Pons (tissue), 1 donor: ENCODE results near the gene SHISA5.
A peak's percentile ranks its signal among the peaks of the same experiment; 100 is the strongest.
"Not testable (repeated sequence)": the region's sequence is repeated elsewhere in the genome, so short reads cannot be mapped to it uniquely, and the experiment has no call there.

ENCODE experiments used
- DNase-seq: peaks from one replicate; pipeline ENCODE4 v3.0.0-alpha.2; 2016; ENCODE audit warnings: low spot score

Gene SHISA5

DNA sequence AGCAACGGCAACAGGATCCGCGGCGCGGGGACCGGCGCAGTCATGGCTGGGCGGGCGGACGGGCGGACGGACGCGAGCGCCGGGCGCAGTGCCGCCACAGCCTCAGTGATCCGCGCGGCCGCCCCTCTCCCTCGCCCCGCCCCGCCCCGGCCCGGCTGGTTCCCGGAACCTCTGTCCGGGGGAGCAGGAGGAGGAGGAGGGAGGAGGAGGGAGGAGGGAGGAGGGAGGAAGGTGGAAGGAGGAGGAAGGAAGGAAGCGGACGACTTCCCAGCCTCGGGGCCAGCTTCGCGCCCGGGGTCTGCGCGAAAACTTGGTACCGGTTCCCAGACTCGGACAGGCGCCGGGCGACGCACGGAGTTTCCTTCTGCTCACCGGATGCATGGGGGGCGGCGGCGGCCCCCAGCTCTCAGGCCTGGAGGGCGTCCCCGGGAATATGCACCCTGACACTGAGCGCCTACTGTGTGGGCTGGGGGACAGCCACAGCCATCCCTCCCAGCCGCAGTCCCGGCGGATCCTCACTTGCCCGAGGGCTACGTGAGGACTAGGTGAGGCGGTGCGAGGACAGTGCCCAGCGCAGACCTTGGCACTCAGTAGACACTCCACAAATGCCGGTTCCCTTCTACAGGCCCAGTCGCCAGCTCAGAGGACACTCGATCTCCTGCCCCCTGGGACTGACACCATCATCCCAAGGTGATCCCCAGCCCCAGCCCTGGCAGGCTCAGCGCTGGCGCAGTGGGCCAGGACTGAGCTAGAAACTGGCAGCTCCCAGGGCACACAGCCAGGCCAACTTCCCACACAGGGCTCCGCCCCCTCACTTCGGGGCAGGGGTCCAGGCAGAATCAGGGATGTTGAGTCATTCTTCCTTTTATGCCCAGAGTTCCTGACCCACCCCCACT lies at the start of gene SHISA5:
TSS of gene SHISA5 (minus strand) at position 124 of the 896 bp plus-strand sequence. CDS start at position 44, 80 bp downstream.
- peak; percentile 28 for DNase-seq

- no peak for DNase-seq
Observed at GRCh38 chr3:48553361-48553760, 49.4 kb upstream of the SHISA5 start.

DNA sequence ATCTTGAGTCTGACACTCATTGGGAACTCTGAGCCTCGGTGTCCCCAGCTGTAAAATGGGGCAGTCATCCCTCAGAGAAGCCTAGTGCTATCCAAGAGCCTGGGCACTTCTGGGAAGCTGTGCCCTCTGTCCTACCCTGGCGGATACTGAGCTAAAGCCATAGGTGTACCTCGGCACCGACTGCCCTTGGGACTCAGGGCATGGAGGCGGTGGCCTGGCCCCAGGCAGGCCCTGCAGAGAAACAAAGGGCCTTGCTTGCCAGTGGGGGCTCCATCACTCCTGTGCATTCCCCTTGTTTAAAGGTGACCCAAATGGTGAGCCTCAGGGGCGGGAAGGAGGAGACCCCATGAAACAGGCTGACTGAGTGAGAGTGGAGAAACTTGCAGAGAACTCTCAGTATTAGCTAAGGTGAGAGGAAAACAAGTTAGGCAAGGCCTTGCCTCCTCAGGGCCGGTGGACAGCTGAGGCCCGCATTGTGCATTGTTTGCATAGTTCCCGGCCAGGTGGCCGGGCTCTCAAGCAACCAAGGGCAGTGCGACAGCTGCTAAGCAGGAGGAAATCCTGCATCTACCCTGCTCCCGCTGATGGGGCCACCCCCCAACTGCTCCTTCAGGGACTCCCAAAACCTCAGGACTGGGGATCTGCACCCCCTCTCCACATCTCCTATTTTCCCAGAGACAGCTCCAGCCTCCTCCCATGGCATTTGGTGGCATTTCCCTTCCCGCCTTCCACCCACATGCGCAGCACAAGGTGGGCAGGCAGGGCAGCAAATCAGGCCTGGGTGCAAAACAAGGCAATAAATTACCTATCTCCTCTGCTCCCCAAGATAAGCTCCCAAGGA lies 48.4 kb upstream of the SHISA5 start:
- DNase-seq: no peak

GRCh38 chr3:48551651-48552050 lies 47.7 kb upstream of the SHISA5 start:
- DNase-seq: not testable (repeated sequence)

DNA sequence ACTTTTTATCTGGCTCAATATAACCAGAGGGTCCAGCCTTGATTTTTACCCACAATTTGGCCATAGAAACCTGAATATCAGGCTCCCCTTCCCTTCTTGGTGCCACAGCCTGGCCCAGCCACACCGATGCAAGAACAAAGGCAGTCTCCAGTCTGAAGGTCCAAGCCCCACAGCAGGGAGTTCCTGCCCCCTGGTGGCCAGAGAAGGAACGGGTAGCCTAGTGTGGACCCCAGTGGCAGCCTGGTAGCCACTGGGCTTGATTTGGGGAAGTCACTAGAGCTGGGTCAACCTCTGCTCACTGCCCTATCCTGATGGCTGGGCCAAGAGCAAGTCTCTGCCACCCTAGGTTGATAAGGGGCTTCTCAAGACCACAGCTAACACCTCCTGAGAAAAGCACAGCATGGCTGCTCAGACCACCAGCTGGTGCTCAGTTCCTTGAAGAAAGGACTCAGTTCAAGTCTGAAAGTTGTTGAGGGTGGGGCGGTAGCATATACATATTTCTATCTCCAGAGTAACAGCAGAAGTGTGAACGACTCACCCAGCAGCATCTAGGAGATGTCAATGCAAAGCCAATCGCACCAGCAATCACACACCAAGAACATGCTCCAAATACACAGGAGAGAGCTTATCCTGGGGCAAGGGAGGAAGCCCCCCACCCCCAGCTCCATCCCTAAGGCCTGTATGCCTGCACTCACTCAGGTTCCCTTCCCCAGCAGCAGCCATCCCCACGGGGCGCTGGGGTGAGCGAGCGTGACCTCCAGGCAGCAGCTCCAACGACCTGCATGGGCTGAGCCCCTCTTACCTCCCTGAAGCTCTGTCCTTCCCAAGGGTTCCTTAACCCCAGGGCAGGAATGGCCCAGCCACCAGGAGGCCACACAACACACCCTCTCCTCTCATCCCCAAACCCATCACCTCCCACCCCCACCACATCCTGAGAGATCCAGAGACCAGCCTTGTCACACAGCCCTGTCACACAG lies 45.0 kb upstream of the SHISA5 start:
- peak; percentile 91 for DNase-seq

GRCh38 chr3:48548126-48548525 lies 44.2 kb upstream of the SHISA5 start:
- no peak for DNase-seq

DNA sequence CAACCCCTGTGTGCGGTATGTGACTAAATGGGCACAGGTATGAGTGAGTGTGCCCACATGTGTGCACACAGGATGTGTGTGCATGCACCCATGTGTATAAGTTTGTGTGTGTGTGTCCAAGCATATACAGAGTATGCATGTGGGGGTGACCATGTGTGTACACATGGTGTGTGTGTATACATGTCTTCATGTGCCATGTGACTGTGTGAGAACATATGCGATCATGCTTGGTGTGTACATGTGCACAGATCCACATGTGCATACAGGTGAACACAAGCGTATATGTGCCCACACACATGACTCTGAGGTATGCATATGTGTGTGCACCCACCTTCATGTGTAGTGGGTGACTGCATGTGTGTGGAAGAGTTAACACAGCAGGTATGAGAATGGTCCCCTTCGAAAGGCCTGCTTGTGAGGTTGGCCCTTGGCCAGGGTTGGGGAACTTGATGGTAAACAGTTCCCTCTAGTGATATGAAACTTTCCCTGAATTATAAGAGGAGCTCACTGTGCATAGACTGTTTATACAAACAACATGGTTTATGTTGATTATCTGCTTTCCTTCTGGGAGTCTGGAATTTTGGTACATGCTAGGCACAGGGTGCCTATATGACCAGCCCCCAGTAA lies 42.3 kb upstream of the SHISA5 start:
- no peak for DNase-seq

- no peak for DNase-seq
Observed at GRCh38 chr3:48544141-48544540, 40.2 kb upstream of the SHISA5 start.

DNA sequence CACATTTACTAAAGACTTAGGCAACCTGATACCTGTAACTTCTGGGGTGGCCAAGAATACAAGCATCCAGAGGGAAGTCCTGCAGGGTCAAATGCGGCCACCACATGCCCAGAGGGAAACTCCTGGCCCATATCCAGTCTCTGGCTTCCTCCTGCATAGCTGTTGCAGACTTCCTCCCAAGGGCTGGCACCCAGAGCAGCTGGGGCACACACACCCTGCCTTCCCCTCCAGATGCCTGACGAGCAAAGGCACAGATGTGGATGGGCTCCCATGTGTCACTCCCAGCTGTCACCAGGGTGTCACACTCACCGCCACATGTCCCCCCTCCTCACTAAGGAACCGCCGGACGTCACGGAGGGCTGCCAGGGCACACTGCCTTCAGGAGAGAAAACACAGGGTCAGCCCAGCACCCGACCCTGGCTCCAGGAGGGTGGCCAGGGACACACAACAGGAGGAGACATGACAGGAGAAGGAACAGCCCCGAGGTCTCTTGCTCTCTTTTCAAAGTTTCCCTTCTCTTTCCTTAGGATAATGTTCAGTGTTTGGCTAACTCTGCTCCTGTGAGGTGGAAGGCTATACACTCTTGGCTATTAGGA lies 39.4 kb upstream of the SHISA5 start:
- DNase-seq: no peak

DNA sequence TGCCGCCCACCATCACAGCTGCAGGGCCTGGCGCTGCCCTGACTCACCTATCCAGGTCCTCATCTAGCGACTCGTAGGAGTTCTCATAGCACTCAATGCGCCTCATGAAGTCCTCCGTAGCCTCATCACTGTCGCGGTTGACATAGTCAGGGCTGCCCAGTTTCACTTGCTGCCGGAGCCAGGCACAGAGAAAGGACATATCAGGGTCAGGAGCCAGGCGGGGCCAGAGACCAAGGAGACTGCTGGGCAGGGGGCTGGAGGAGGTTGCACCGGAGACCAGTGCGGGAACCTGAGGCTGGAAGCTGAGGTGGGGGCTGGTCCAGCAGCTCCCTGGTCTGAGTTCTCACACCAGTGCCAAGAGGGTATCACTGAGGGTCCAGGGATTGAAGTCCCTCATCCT lies 34.5 kb upstream of the SHISA5 start:
- no peak for DNase-seq

GRCh38 chr3:48536785-48537184 lies 32.8 kb upstream of the SHISA5 start:
- DNase-seq: no peak

DNA sequence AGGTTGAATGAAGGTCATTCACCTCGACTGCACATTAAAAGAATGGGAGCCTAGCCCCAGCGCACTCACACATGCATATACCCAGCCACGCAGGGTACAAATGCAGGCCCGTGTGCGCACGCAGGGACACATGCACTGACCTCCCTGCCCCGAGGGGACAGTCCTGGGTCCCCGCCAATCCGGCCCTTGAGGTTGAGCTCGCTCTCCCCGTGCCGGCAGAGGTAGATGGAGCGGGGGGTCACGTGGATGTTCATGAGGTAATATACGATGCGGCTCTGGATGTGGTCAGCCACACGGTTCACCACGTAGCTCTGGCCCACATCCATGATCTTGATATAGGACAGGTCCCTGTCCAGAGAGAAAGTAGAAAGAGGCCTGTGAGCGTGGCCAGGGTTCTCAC lies 32.1 kb upstream of the SHISA5 start:
- no peak for DNase-seq

- no peak for DNase-seq
Observed at GRCh38 chr3:48535578-48535977, 31.6 kb upstream of the SHISA5 start.

DNA sequence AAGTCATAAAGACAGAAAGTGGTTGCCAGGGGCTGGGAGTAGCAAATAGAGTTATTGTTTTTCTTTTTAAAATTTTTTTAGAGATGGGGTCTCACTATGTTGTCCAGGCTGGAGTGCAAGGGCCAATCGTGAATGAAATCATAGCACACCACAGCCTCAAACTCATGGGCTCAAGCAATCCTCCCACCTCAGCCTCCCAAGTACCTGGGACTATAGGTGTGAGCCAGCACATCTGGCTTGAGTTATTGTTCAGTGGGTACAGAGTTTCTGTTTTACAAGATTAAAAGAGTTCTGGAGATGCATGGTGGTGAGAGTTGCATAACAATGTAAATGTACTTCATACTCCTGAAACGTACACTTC lies 29.0 kb upstream of the SHISA5 start:
- DNase-seq: no peak

- DNase-seq: peak; percentile 97
Observed at GRCh38 chr3:48532271-48532976, 28.4 kb upstream of the SHISA5 start.

DNA sequence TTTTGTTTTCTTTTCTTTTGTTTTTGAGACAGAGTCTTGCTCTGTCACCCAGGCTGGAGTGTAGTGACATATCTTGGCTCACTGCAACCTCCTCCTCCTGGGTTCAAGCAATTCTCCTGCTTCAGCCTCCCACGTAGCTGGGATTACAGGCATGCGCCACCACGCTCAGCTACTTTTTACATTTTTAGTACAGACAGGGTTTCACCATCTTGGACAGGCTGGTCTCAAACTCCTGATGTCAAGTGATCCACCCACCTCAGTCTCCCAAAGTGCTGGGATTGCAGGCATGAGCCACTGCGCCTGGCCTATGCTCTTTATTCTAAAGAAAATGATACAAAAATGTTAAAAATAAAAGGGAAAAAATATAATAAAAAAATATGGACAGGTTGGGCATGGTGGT lies 26.7 kb upstream of the SHISA5 start:
- DNase-seq: not testable (repeated sequence)

GRCh38 chr3:48528754-48529153 lies 24.8 kb upstream of the SHISA5 start:
- peak; percentile 55 for DNase-seq

GRCh38 chr3:48528048-48528447 lies 24.1 kb upstream of the SHISA5 start:
- DNase-seq: no peak

- DNase-seq: no peak
Observed at GRCh38 chr3:48524970-48525369, 21.0 kb upstream of the SHISA5 start.

- DNase-seq: no peak
Observed at GRCh38 chr3:48521635-48522034, 17.7 kb upstream of the SHISA5 start.
